Head of caudate nucleus (tissue), 42 donors: ENCODE measurements around the gene NUAK2.
A peak's percentile ranks its signal among the peaks of the same experiment; 100 is the strongest.
"Not testable (repeated sequence)": the region's sequence is repeated elsewhere in the genome, so short reads cannot be mapped to it uniquely, and the experiment has no call there.

Experiments used
- DNase-seq, 42 donors: peaks; one replicate each; pipeline versions ENCODE4 v3.0.0 to v3.0.0-alpha.2; 2020 to 2021; ENCODE audit warnings: mixed read lengths in 7 of 42
- intact Hi-C: fragments of 100-400 bp; cut with DNase I; formaldehyde crosslinking; loops from one replicate; pipeline ENCODE4 v1.15.0; 2022

NUAK2 gene

GRCh38 chr1:205304046-205304694, 17.4 kb downstream of the NUAK2 start:
- intact Hi-C loops, result no loop called here
- DNase-seq, result no peak

DNA sequence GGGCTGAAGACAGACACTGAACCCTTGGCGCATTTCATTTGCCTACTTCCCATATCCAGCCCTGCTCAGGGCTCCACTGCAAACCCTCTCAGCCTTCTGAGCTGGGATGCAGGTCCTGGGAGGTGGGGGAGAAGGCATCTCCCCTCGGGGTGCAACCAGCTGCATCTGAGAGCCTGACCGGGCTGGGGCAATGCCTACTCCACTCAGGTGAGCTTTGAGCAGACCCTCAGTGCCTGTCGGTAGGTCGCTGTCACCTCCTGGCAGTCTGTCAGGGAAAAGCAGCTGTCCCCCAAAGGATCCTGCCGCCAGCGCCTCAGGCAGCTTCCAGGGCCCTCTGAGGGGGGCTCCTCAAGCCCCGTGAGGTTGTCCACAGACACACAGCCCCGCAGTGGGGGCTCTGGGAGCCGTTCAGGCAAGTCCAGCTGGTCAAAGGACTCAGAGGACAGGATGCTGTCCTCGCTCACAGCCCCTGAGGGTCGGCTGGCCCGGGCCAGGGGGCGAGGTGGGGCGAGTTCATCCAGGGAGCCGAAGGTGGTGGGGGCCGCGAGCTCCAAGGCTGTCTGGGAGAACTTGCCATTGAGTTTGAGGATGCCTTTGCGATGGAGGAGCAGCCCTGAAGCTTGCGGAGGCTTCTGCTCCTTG, 18.2 kb downstream of the NUAK2 start:
- no peak for DNase-seq
- intact Hi-C loops, result no loop called here

- no peak for DNase-seq
- intact Hi-C loops, result no loop called here
Measured at GRCh38 chr1:205301842-205302588, 19.5 kb downstream of the NUAK2 start.

DNA sequence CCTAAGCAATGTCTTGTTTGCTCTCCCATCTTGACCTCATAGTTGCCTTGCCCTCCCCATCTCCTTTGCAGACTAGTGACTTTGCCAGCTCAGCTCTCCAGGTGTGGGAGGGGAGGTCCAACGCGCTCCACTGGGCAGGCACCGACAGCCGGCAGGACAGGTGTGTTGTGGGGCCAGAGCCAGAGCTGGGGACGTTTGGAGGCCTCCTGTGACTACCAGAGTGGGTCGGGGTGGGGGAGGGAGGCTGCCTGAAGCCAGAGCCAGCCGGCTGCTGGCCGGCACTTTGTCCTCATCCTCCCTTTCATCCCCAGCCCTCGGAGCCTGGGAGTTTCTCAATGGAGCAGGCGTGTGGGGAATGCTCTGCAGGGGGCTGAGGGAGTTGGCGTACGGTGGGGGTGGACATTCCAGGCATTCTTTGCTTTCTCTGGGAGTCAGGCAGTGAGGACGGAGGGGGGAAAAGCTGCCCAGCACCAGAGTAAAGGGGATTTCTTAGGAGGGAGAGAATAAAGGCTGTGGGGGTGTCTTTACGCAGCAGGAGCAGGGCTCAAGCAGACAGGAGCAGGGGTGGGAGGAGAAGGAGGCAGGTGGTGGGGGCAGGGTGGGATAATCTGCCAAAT, 20.2 kb downstream of the NUAK2 start:
- intact Hi-C loops, result no loop called here
- DNase-seq, result peak in 18 of 42 donors; percentile 13 to 63 (median 40)

DNA sequence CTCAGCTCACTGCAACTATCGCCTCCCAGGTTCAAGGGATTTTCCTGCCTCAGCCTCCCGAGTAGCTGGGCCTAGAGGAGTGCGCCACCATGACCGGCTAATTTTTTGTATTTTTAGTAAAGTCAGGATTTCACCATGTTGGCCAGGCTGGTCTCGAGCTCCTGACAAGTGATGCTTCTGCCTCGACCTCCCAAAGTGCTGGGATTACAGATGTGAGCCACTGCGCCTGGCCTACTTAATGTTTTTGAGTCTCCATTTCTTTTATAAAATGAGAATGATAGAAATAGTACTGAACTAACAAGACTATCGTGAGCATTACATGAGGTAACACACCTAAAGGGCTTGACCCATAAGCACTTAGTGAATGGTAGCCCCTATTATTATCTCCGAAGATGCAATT, 21.4 kb downstream of the NUAK2 start:
- intact Hi-C loops, result no loop called here
- no peak for DNase-seq

- intact Hi-C loops, result no loop called here
- DNase-seq, result peak in 32 of 42 donors; percentile 24 to 80 (median 54)
Measured at GRCh38 chr1:205298191-205298994, 23.2 kb downstream of the NUAK2 start.

GRCh38 chr1:205297546-205298177, 23.9 kb downstream of the NUAK2 start:
- intact Hi-C loops, DNase-seq: not testable (repeated sequence)

DNA sequence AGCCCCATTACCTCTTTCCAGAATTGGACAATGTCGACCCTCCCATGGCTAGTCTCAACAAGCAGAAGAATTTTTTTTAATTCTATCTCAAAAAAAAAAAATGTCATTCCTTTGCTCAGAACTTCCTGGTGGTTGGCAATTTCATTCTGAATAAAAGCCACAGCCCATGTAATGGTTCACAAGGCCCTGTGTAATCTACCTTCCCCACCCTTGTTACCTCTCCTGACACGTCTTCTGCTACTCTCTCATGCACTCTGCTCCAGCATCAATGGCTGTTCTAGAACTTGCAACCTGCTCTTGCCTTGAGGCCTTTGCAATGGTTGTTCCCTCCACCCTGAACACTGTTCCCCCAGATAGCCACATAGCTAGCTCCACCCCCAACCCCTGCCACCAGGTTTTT, 25.4 kb downstream of the NUAK2 start:
- intact Hi-C loops, result no loop called here
- no peak for DNase-seq

DNA sequence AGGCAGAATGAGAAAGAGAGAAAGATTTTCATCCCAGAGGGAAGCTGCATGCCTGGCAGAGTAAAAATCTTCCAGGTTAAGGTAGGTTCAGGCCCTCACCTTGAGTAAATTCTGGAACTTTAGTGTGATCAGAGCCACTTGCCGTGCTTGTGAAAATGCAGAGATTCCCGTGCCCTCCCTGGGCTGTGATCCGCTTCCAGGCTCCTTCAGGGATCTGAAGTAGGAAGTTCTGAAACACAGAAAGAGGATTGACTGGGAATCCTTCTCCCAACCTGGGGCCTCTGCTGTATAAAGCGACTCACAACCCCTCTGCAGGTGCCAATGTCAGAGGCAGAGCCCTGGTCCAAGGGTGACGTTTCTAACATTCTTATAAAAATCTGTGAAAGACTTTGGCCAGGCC, 26.6 kb downstream of the NUAK2 start:
- intact Hi-C loops, result no loop called here
- no peak for DNase-seq

GRCh38 chr1:205294175-205294917, 27.2 kb downstream of the NUAK2 start:
- intact Hi-C loops, result no loop called here
- DNase-seq, result no peak

DNA sequence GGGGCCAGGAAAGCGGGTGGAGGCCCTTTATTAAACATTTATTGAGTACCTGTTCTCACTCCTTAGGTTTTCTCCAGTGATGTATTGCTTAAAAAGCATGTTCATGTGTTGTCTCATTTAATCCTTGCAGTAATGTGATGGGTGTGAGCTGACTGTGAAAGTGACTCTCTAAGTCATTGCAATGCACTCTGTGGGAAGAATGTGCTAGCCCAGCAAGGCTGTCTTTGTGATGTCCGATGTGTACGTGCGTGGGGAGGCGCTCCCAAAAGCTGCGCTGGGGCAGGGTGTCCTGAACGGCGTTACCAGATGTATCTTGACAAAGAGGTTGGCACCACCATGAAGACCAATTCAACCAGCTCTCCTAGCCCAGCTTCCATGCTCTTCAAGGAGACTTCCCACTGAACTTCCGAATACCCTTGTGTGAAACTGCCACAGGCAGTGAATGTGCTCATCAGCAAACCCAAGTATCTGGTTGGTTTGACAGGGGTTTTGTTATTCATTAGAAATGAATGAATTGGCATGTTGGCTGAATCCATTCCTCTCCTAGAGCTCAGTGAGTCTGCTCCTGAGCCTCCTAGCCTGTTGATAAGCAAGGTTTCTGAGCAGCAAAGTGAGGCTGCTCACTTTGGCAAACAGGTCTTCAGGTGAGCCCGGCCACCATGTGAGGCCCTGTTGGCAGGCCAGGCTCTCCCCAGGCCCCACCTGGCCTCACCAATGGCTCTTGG, 28.0 kb downstream of the NUAK2 start:
- intact Hi-C loops, result no loop called here
- DNase-seq, result no peak

GRCh38 chr1:205291596-205291995, 29.9 kb downstream of the NUAK2 start:
- intact Hi-C loops, result no loop called here
- no peak for DNase-seq

- intact Hi-C loops, result no loop called here
- DNase-seq, result peak in 28 of 42 donors; percentile 19 to 63 (median 44)
Measured at GRCh38 chr1:205287767-205288559, 33.6 kb downstream of the NUAK2 start.

- intact Hi-C loops, result no loop called here
- no peak for DNase-seq
Measured at GRCh38 chr1:205287076-205287475, 34.5 kb downstream of the NUAK2 start.

GRCh38 chr1:205286335-205286950, 35.1 kb downstream of the NUAK2 start:
- intact Hi-C loops, result no loop called here
- no peak for DNase-seq
